GM13977 (cell line): Measurements from ENCODE around the gene EPN2.

Experiments used
- DNase-seq: peaks from one replicate; pipeline ENCODE4 v3.0.0; 2012; ENCODE audit warnings: low spot score
- in situ Hi-C: fragments of 300-500 bp; cut with MboI; formaldehyde crosslinking; loops from one replicate; pipeline ENCODE4 v1.12.0; 2022; ENCODE audit warnings: low sequenced_read_pairs, low pct_unique_long_range_greater_than_20kb, mixed read lengths, inconsistent platforms; ENCODE audit not compliant: unreplicated experiment
- TF ChIP-seq, protein P1 (sequence below): IDR thresholded peaks from 2 replicates; pipeline ENCODE4 v1.5.1; 2012; ENCODE audit warnings: mild to moderate bottlenecking, control low read depth; ENCODE audit not compliant: insufficient read depth; ENCODE audit errors: extremely low read depth, missing control alignments

The EPN2 gene

DNA sequence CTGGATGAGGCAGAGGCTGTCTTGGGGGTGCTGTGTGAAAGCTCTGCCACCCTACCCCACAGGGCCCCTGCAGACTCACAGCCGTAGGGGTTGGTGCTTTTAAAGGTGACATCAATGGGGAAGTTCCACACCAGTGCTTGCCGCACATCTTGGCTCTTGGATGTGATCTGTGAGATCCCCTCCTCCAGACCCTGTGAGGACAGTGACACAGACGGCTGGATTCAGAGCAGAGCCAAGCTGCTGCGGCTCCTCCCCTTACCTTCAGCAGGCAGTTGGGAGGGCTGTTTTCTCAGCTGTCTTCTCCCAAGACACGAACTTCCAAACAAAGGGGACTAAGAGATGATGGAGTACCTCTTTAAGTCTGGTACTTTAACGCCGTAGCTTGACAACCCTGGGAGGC lies 120.6 kb downstream of the EPN2 start:
- in situ Hi-C loops: loop anchor here (25.0 kb wide), 1 partner anchor 405 kb away; no protein-coding TSS in a partner anchor
- TF ChIP-seq, protein P1, sequence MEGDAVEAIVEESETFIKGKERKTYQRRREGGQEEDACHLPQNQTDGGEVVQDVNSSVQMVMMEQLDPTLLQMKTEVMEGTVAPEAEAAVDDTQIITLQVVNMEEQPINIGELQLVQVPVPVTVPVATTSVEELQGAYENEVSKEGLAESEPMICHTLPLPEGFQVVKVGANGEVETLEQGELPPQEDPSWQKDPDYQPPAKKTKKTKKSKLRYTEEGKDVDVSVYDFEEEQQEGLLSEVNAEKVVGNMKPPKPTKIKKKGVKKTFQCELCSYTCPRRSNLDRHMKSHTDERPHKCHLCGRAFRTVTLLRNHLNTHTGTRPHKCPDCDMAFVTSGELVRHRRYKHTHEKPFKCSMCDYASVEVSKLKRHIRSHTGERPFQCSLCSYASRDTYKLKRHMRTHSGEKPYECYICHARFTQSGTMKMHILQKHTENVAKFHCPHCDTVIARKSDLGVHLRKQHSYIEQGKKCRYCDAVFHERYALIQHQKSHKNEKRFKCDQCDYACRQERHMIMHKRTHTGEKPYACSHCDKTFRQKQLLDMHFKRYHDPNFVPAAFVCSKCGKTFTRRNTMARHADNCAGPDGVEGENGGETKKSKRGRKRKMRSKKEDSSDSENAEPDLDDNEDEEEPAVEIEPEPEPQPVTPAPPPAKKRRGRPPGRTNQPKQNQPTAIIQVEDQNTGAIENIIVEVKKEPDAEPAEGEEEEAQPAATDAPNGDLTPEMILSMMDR: no peak
- no peak for DNase-seq

DNA sequence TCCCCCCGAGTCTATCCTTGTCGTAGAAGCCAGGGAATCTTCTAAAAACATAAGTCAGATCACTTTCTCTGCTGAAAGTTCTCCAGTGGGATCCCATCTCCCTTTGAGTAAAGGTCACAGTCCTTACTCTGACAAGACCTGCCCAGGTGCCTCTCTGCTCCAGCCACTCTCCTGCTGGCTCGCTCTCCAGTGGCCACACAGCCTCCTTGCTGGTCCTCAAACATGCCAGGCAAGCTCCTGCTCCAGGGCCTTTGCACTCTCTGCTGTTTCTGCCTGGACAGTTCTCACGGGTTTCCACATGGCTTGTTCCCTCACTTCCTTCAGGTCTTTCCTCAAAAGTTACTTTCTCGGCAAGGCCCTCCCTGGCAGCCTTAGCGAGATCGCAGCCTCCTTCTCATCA lies 122.0 kb downstream of the EPN2 start:
- in situ Hi-C loops: loop anchor here (25.0 kb wide), 1 partner anchor 403 kb away; no protein-coding TSS in a partner anchor
- DNase-seq: no peak
- TF ChIP-seq, protein P1: no peak

DNA sequence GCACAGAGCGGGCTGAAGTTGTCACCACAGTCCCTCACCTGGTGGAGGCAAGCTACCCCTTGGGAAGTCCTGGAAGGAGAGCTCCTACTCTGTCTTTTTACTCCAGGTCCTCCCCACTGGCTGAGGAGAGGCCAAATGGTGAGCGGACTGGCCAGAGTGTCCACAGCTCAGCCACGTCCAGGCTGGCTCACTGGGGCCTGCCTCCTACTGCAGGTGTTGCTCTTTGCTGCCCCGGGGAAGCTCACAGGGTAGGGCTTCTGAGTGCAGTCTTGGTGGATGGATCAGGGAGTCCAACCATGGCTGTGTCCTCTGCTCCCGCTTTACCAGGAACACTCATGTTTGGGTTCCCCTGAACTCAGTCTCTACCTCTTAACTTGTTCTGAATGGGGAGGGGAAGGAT lies 122.7 kb downstream of the EPN2 start:
- TF ChIP-seq, protein P1: no peak
- in situ Hi-C loops: loop anchor here (10.0 to 25.0 kb wide), 2 partner anchors 65 to 402 kb away; no protein-coding TSS in a partner anchor
- DNase-seq: no peak

- in situ Hi-C loops: loop anchor here (10.0 to 25.0 kb wide), 2 partner anchors 64 to 402 kb away; no protein-coding TSS in a partner anchor
- TF ChIP-seq, protein P1: no peak
These were observed 123.6 kb downstream of the EPN2 start for GRCh38 chr17:19360772-19361171.

GRCh38 chr17:19361326-19361725 lies 124.2 kb downstream of the EPN2 start:
- no peak for DNase-seq
- in situ Hi-C loops: loop anchor here (10.0 to 25.0 kb wide), 2 partner anchors 63 to 401 kb away; no protein-coding TSS in a partner anchor
- TF ChIP-seq, protein P1: no peak

More at GRCh38 chr17:19360772-19361171, 123.6 kb downstream of the EPN2 start:
- DNase-seq: no peak

GRCh38 chr17:19361944-19362276 lies 124.7 kb downstream of the EPN2 start:
- DNase-seq: no peak
- TF ChIP-seq, protein P1: no peak
- in situ Hi-C loops: loop anchor here (10.0 to 25.0 kb wide), 2 partner anchors 63 to 400 kb away; no protein-coding TSS in a partner anchor
